GM23248 (cell line): ENCODE measurements around the gene EFCAB11. TPM values are rescaled to one million over a fixed set of nuclear protein-coding genes. Genes with fewer than 3 reads are reported as not detected.

Experiments used
- DNase-seq: peaks from one replicate; pipeline ENCODE4 v3.0.0-alpha.2; 2015
- H2AFZ ChIP-seq: fragments of 200-600 bp; sonication (generic); 2 replicates; pipeline ENCODE4 v1.6.1; 2016; ENCODE audit warnings: antibody characterized with exemption
- H3F3A ChIP-seq: fragments of 200-600 bp; sonication (generic); 2 replicates; pipeline ENCODE4 v1.6.1; 2016; ENCODE audit warnings: mild to moderate bottlenecking, antibody characterized with exemption, mixed run types; ENCODE audit not compliant: insufficient read depth
- H3K27ac ChIP-seq: fragments of 200-600 bp; sonication (generic); 2 replicates; pipeline ENCODE4 v1.5.1; 2016; ENCODE audit warnings: mild to moderate bottlenecking
- H3K27me3 ChIP-seq: fragments of 200-600 bp; sonication (generic); replicated peaks from 2 replicates; pipeline ENCODE4 v1.6.1; 2016; ENCODE audit warnings: mild to moderate bottlenecking; ENCODE audit not compliant: insufficient read depth
- H3K36me3 ChIP-seq: fragments of 200-600 bp; sonication (generic); 2 replicates; pipeline ENCODE4 v1.6.1; 2016; ENCODE audit warnings: low read depth, mild to moderate bottlenecking
- H3K4me1 ChIP-seq: fragments of 200-600 bp; sonication (generic); 2 replicates; pipeline ENCODE4 v1.6.1; 2016; ENCODE audit warnings: mild to moderate bottlenecking; ENCODE audit not compliant: insufficient read depth
- H3K4me2 ChIP-seq: fragments of 200-600 bp; sonication (generic); one replicate; pipeline ENCODE4 v1.6.1; 2016; ENCODE audit warnings: mild to moderate bottlenecking; ENCODE audit not compliant: unreplicated experiment
- H3K4me3 ChIP-seq: fragments of 200-600 bp; sonication (generic); 2 replicates; pipeline ENCODE4 v1.5.1; 2016; ENCODE audit warnings: mild to moderate bottlenecking
- H3K79me2 ChIP-seq: fragments of 200-600 bp; sonication (generic); 2 replicates; pipeline ENCODE4 v1.6.1; 2016; ENCODE audit warnings: mild to moderate bottlenecking; ENCODE audit not compliant: insufficient read depth
- H3K9ac ChIP-seq: fragments of 200-600 bp; sonication (generic); 2 replicates; pipeline ENCODE4 v1.6.1; 2016; ENCODE audit warnings: mild to moderate bottlenecking
- H3K9me2 ChIP-seq: fragments of 200-600 bp; sonication (generic); 2 replicates; pipeline ENCODE4 v1.6.1; 2016; ENCODE audit warnings: mixed run types, mild to moderate bottlenecking, moderate library complexity; ENCODE audit not compliant: insufficient read depth
- H3K9me3 ChIP-seq: fragments of 200-600 bp; sonication (generic); one replicate; pipeline ENCODE4 v1.6.1; 2017; ENCODE audit warnings: low read depth
- H4K20me1 ChIP-seq: fragments of 200-600 bp; sonication (generic); 2 replicates; pipeline ENCODE4 v1.6.0; 2016; ENCODE audit not compliant: insufficient read depth
- EZH2 ChIP-seq: fragments of 200-600 bp; sonication (generic); IDR thresholded peaks from 2 replicates; pipeline ENCODE4 v1.6.1; 2018; ENCODE audit warnings: antibody characterized with exemption, mild to moderate bottlenecking; ENCODE audit not compliant: insufficient read depth, poor library complexity, severe bottlenecking
- EZH2phosphoT487 ChIP-seq: fragments of 200-600 bp; sonication (generic); IDR thresholded peaks from 2 replicates; pipeline ENCODE4 v1.6.1; 2018; ENCODE audit warnings: antibody characterized with exemption, moderate library complexity, mild to moderate bottlenecking, low read depth; ENCODE audit not compliant: insufficient read depth
- WGBS, 2 experiments: methylation state at CpG; one replicate each; pipeline ENCODE4 v1.1.6; 2015 to 2017; ENCODE audit warnings: low lambda C conversion rate in 2 of 2, low coverage in 1 of 2; ENCODE audit errors: missing lambda C conversion rate in 2 of 2; 5-methylcytosine and 5-hydroxymethylcytosine counted together
- in situ Hi-C: fragments of 300-500 bp; cut with MboI; formaldehyde crosslinking; loops from 2 replicates; pipeline ENCODE4 v1.15.0; 2020
- polyA plus RNA-seq: library from polyadenylated mRNA; unstranded; fragments of >200 nt; fragmentation: Nextera tagmentation; extraction: Ambion mirVana; gene quantifications from 2 replicates; pipeline ENCODE4 v1.2.1, GENCODE V29; 2016
- total RNA-seq: library from RNA; depleted of rRNA; stranded (reverse); fragments of >200 nt; shearing (Covaris generic); gene quantifications from 2 replicates; pipeline ENCODE4 v1.2.3, GENCODE V29; 2014; rRNA removed

Gene EFCAB11
- total and polyA plus RNA-seq, 2 experiments from 2014 or later: 7.9 to 16.4 TPM

DNA sequence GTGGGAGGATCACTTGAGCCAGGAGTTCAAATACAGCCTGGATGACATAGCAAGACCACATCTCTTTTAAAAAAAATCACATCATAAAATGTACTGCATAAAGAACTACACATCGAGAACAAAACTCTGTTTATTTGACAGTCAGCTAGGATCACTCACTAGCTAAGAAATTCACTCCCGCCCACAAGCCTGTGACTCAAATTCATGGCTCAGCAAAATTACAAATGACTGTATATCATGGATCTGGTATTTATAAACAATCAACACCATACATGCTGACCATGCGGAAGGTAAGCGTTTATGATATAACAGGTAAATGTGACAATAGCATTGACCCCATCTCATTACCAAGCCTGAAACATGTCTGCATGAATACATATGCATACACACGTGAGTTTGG, 206.5 kb downstream of the EFCAB11 start:
- H3K27ac ChIP-seq: no peak overlapping the region
- H3K4me3 ChIP-seq: no peak overlapping the region
- peaks cover 11% of the 10 kb centered on the region for H3K4me1 ChIP-seq
- 30 to 31% methylated on average over 5 of the region's 5 CpGs for WGBS, 2 experiments
- peak; percentile 82 for DNase-seq
- no peaks in the 10 kb centered on the region for H4K20me1 ChIP-seq
- peak overlapping the region; percentile 54 for H3K4me2 ChIP-seq
- H3K36me3 ChIP-seq: no peaks in the 10 kb centered on the region
- H3F3A ChIP-seq: peaks cover 6% of the 10 kb centered on the region; the same call in 1 of the 2 replicates
- in situ Hi-C loops: no loop called here
- H3K9ac ChIP-seq: 0 out of 2 replicates have a peak overlapping the region, but pooled peaks have one; percentile 12
- no peaks in the 10 kb centered on the region for H3K9me3 ChIP-seq
- TF ChIP-seq EZH2phosphoT487 (no peak), EZH2 (no peak)
- no peak overlapping the region for H2AFZ ChIP-seq
- H3K79me2 ChIP-seq: no peaks in the 10 kb centered on the region
- H3K9me2 ChIP-seq: no peaks in the 10 kb centered on the region
- no peaks in the 10 kb centered on the region for H3K27me3 ChIP-seq

DNA sequence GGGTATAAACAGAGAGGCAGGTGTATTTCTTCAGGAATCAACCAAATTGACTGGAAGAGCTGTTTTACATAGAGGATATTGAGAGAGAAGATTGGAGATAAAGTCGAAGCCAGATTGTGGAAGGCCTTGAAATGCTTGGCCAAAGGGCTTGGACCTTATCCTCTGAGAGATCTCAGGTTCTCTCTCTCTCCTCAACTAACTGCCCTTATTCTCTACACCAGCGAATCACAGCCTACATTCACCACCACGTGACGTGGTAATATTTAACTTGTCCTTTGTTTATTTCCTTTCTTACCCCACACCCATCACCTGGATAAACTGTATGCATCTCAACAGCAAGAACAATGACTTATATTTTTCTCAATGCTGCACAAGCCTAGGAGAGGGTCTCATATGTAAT, 207.4 kb downstream of the EFCAB11 start:
- no peak overlapping the region for H3K4me2 ChIP-seq
- no peak for DNase-seq
- no peaks in the 10 kb centered on the region for H3K79me2 ChIP-seq
- H3K9ac ChIP-seq: no peak overlapping the region
- H3K27me3 ChIP-seq: no peaks in the 10 kb centered on the region
- WGBS, 2 experiments: 94 to 96% methylated on average over 4 of the region's 4 CpGs
- H3K9me2 ChIP-seq: no peaks in the 10 kb centered on the region
- peaks cover 11% of the 10 kb centered on the region for H3K4me1 ChIP-seq
- in situ Hi-C loops: no loop called here
- TF ChIP-seq EZH2phosphoT487: no peak
- no peak overlapping the region for H2AFZ ChIP-seq
- no peaks in the 10 kb centered on the region for H4K20me1 ChIP-seq
- H3F3A ChIP-seq: peaks cover 6% of the 10 kb centered on the region; the same call in 1 of the 2 replicates
- H3K4me3 ChIP-seq: no peak overlapping the region
- no peak overlapping the region for H3K27ac ChIP-seq
- no peaks in the 10 kb centered on the region for H3K36me3 ChIP-seq
- H3K9me3 ChIP-seq: no peaks in the 10 kb centered on the region

DNA sequence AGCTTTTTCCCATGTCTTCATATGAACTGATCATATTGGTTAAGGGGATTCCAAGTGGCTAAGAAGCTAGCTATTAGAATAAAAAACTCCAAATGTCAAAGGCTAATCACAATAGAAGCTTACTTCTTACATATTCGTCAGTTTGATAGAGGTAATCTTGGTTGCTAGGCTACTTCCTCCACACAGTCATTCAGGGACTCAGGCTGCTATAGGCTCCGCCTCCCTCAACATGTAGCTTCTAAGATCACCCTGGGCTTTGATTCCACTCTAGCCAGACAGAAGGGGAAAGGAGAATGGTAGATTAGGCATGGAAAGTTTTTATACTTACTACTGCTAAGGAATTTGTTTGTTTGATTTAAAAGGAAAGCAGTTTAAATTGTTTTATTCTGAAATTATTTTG, 207.9 kb downstream of the EFCAB11 start:
- in situ Hi-C loops: no loop called here
- whole genome bisulfite sequencing, 2 experiments: 97 to 100% methylated on average over 2 of the region's 2 CpGs

DNA sequence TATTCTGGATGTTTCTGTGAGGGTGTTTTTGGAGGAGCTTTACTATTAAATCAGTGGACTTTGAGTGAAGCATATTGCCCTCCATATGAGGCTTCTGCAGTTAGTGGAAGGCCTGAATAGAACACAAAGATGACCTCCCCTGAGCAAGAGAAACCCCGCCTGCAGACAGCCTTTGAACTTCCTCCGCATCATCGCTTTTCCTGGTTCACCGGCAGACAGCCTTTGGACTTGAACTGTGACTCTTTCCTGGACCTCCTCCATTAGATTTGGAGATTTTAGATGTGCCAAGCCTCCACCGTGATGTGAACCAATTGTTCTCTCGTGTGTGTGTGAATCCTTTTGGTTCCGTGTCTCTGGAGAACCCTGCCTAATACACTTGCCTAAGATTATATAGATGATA, 208.4 kb downstream of the EFCAB11 start:
- in situ Hi-C loops: no loop called here
- H3K4me2 ChIP-seq: no peak overlapping the region

More for the DNA sequence above, 207.9 kb downstream of the EFCAB11 start:
- Histone ChIP-seq H3K27ac (no peak overlapping the region), H3K4me1 (peaks cover 11% of the 10 kb centered on the region), H3K27me3 (no peaks in the 10 kb centered on the region), H3F3A (peaks cover 6% of the 10 kb centered on the region; the same call in 1 of the 2 replicates), H3K79me2 (no peaks in the 10 kb centered on the region), H2AFZ (no peak overlapping the region), H4K20me1 (no peaks in the 10 kb centered on the region), H3K9me3 (no peaks in the 10 kb centered on the region), H3K4me3 (no peak overlapping the region), H3K9ac (no peak overlapping the region), H3K9me2 (no peaks in the 10 kb centered on the region), H3K36me3 (no peaks in the 10 kb centered on the region), H3K4me2 (no peak overlapping the region)
- TF ChIP-seq EZH2 (no peak), EZH2phosphoT487 (no peak)
- DNase-seq: no peak

More for the DNA sequence above, 208.4 kb downstream of the EFCAB11 start:
- Histone ChIP-seq H3K36me3 (no peaks in the 10 kb centered on the region), H4K20me1 (no peaks in the 10 kb centered on the region), H3K4me1 (peaks cover 11% of the 10 kb centered on the region), H3K27ac (no peak overlapping the region), H3K9ac (no peak overlapping the region), H3K9me3 (no peaks in the 10 kb centered on the region), H3K27me3 (no peaks in the 10 kb centered on the region), H3K79me2 (no peaks in the 10 kb centered on the region), H2AFZ (no peak overlapping the region), H3F3A (peaks cover 6% of the 10 kb centered on the region; the same call in 1 of the 2 replicates), H3K4me3 (no peak overlapping the region), H3K9me2 (no peaks in the 10 kb centered on the region)
- TF ChIP-seq EZH2 (no peak), EZH2phosphoT487 (no peak)
- WGBS, 2 experiments: 88 to 95% methylated on average over 7 of the region's 7 CpGs
- no peak for DNase-seq

Other genes with a start within 250 kb of the EFCAB11 start
- 12.6 and 16.3 TPM in 2 replicates for gene TDP1, start 1.2 kb upstream of the EFCAB11 start, total RNA-seq
- 11.1 and 11.8 TPM in 2 replicates for gene TDP1, start 1.2 kb upstream of the EFCAB11 start, polyA plus RNA-seq
- gene KCNK13, start 107.3 kb upstream of the EFCAB11 start, total RNA-seq: not detected in 2 replicates
- not detected in 2 replicates for gene KCNK13, start 107.3 kb upstream of the EFCAB11 start, polyA plus RNA-seq